NCI-H1436 (cell line): ENCODE measurements around the gene RPL27.
"Not testable (repeated sequence)": the region's sequence is repeated elsewhere in the genome, so short reads cannot be mapped to it uniquely, and the experiment has no call there.

Experiments used
- DNase-seq: peaks from one replicate; lab custom pipeline; 2025; lab: John Stamatoyannopoulos, UW

Gene RPL27

GRCh38 chr17:42997984-42998938 lies at the start of gene RPL27:
Gene RPL27, plus strand, starts transcription at chr17:42998419. Its CDS starts 332 bp downstream, at chr17:42998751.
- peak; percentile 100 for DNase-seq

GRCh38 chr17:42950044-42950783 lies 48.0 kb upstream of the RPL27 start:
- DNase-seq, result no peak

- no peak for DNase-seq
Measured at GRCh38 chr17:42953669-42954068, 44.5 kb upstream of the RPL27 start.

- DNase-seq, result peak; percentile 93
Measured at GRCh38 chr17:42964161-42964932, 33.9 kb upstream of the RPL27 start, which contains the start of gene AARSD1. Gene AARSD1, minus strand, starts transcription at chr17:42964454. Its CDS starts 14 bp downstream, at chr17:42964440.

GRCh38 chr17:42967925-42968324 lies 30.3 kb upstream of the RPL27 start:
- DNase-seq, result no peak

GRCh38 chr17:42969001-42969581 lies 29.1 kb upstream of the RPL27 start:
- DNase-seq, result no peak

- no peak for DNase-seq
Measured at GRCh38 chr17:42971589-42971988, 26.6 kb upstream of the RPL27 start.

- not testable (repeated sequence) for DNase-seq
Measured at GRCh38 chr17:42973323-42973722, 24.9 kb upstream of the RPL27 start.

GRCh38 chr17:42975265-42975664 lies 23.0 kb upstream of the RPL27 start:
- no peak for DNase-seq

GRCh38 chr17:42975701-42976100 lies 22.5 kb upstream of the RPL27 start:
- DNase-seq, result not testable (repeated sequence)

- DNase-seq, result peak; percentile 47
Measured at GRCh38 chr17:42979511-42980273, 18.5 kb upstream of the RPL27 start, which contains the start of gene PTGES3L. Gene PTGES3L, minus strand, starts transcription at chr17:42980080. Its CDS starts 27 bp downstream, at chr17:42980053.

- peak; percentile 97 for DNase-seq
Measured at GRCh38 chr17:42980274-42980765, 17.9 kb upstream of the RPL27 start, which contains the start of gene RUNDC1. Gene RUNDC1, plus strand, starts transcription at chr17:42980565. Its CDS starts 12 bp downstream, at chr17:42980577.

GRCh38 chr17:42980766-42981397 lies 17.3 kb upstream of the RPL27 start:
- peak; percentile 35 for DNase-seq

GRCh38 chr17:42982266-42982665 lies 16.0 kb upstream of the RPL27 start:
- DNase-seq, result no peak

GRCh38 chr17:42985225-42985624 lies 13.0 kb upstream of the RPL27 start:
- no peak for DNase-seq

- no peak for DNase-seq
Measured at GRCh38 chr17:42989141-42989540, 9.1 kb upstream of the RPL27 start.

GRCh38 chr17:42989726-42990652 lies 8.2 kb upstream of the RPL27 start:
- DNase-seq, result no peak

- DNase-seq, result no peak
Measured at GRCh38 chr17:42991471-42991870, 6.7 kb upstream of the RPL27 start.

GRCh38 chr17:42992872-42993271 lies 5.3 kb upstream of the RPL27 start:
- no peak for DNase-seq
